Nephron progenitor cell (in vitro differentiated cells): ENCODE data around the gene PTPRD.

Experiments
- DNase-seq: peaks from one replicate; pipeline ENCODE4 v3.0.0; 2021
- H3K27ac Mint-ChIP-seq: 2 replicates; pipeline ENCODE4 v1.8.0; 2021; ENCODE audit warnings: mild to moderate bottlenecking, moderate library complexity, mixed read lengths
- H3K27me3 Mint-ChIP-seq: 2 replicates; pipeline ENCODE4 v1.8.0; 2021; ENCODE audit warnings: mild to moderate bottlenecking, low read depth, mixed read lengths; ENCODE audit not compliant: poor library complexity
- H3K36me3 Mint-ChIP-seq: 2 replicates; pipeline ENCODE4 v1.8.0; 2021; ENCODE audit warnings: low read depth, mixed read lengths
- H3K4me1 Mint-ChIP-seq: 2 replicates; pipeline ENCODE4 v1.8.0; 2021; ENCODE audit warnings: mixed read lengths
- H3K4me3 Mint-ChIP-seq: 2 replicates; pipeline ENCODE4 v1.8.0; 2021; ENCODE audit warnings: mild to moderate bottlenecking, moderate library complexity, mixed read lengths
- H3K9me3 Mint-ChIP-seq: 2 replicates; pipeline ENCODE4 v1.8.0; 2021; ENCODE audit warnings: mild to moderate bottlenecking, moderate library complexity, mixed read lengths
- CTCF ChIP-seq: fragments of 200-600 bp; sonication (generic); IDR thresholded peaks from 2 replicates; pipeline ENCODE4 v1.5.0; 2021; ENCODE audit warnings: antibody characterized with exemption

The PTPRD gene

GRCh38 chr9:9912459-9912858 lies 700.3 kb downstream of the PTPRD start:
- no peaks in the 10 kb centered on the region for H3K36me3 Mint-ChIP-seq

GRCh38 chr9:9905736-9906135 lies 707.1 kb downstream of the PTPRD start:
- no peak for TF ChIP-seq CTCF
- H3K27ac Mint-ChIP-seq, result no peak overlapping the region
- no peak for DNase-seq
- no peak overlapping the region for H3K4me3 Mint-ChIP-seq
- no peaks in the 10 kb centered on the region for H3K4me1 Mint-ChIP-seq
- H3K9me3 Mint-ChIP-seq, result no peaks in the 10 kb centered on the region
- no peaks in the 10 kb centered on the region for H3K36me3 Mint-ChIP-seq
- no peaks in the 10 kb centered on the region for H3K27me3 Mint-ChIP-seq

More at GRCh38 chr9:9912459-9912858, 700.3 kb downstream of the PTPRD start:
- no peaks in the 10 kb centered on the region for H3K4me1 Mint-ChIP-seq
- H3K4me3 Mint-ChIP-seq, result no peak overlapping the region
- peaks cover 15% of the 10 kb centered on the region for H3K9me3 Mint-ChIP-seq
- DNase-seq, result no peak
- peak; percentile 8 for TF ChIP-seq CTCF
- no peaks in the 10 kb centered on the region for H3K27me3 Mint-ChIP-seq
- no peak overlapping the region for H3K27ac Mint-ChIP-seq

GRCh38 chr9:9904041-9904440 lies 708.8 kb downstream of the PTPRD start:
- TF ChIP-seq CTCF, result no peak
- no peaks in the 10 kb centered on the region for H3K4me1 Mint-ChIP-seq
- no peak for DNase-seq
- H3K9me3 Mint-ChIP-seq, result no peaks in the 10 kb centered on the region
- H3K27ac Mint-ChIP-seq, result no peak overlapping the region
- no peaks in the 10 kb centered on the region for H3K27me3 Mint-ChIP-seq
- H3K4me3 Mint-ChIP-seq, result no peak overlapping the region
- no peaks in the 10 kb centered on the region for H3K36me3 Mint-ChIP-seq

GRCh38 chr9:9901624-9902023 lies 711.2 kb downstream of the PTPRD start:
- DNase-seq, result no peak
- no peak for TF ChIP-seq CTCF
- Mint-ChIP-seq H3K4me3 (no peak overlapping the region), H3K9me3 (no peaks in the 10 kb centered on the region), H3K36me3 (no peaks in the 10 kb centered on the region), H3K27me3 (no peaks in the 10 kb centered on the region), H3K4me1 (no peaks in the 10 kb centered on the region), H3K27ac (no peak overlapping the region)

- Mint-ChIP-seq H3K9me3 (no peaks in the 10 kb centered on the region), H3K36me3 (no peaks in the 10 kb centered on the region), H3K4me3 (no peak overlapping the region), H3K27me3 (no peaks in the 10 kb centered on the region), H3K4me1 (peaks cover 4% of the 10 kb centered on the region), H3K27ac (no peak overlapping the region)
- no peak for DNase-seq
- no peak for TF ChIP-seq CTCF
These were observed 719.0 kb downstream of the PTPRD start for GRCh38 chr9:9893837-9894236.

GRCh38 chr9:9892217-9892616 lies 720.6 kb downstream of the PTPRD start:
- Mint-ChIP-seq H3K4me3 (no peak overlapping the region), H3K9me3 (no peaks in the 10 kb centered on the region), H3K36me3 (no peaks in the 10 kb centered on the region), H3K4me1 (peaks cover 4% of the 10 kb centered on the region), H3K27me3 (no peaks in the 10 kb centered on the region), H3K27ac (no peak overlapping the region)
- DNase-seq, result no peak
- TF ChIP-seq CTCF, result no peak
